PC-3 (cell line): ENCODE results near the gene RBM14. TPM values are rescaled to one million over a fixed set of nuclear protein-coding genes. Genes with fewer than 3 reads are reported as not detected.

ENCODE experiments used
- ATAC-seq: fragments of 200-7000 bp; cut with Tn5 transposase; 2 replicates; pipeline ENCODE4 v1.9.1; 2020; ENCODE audit warnings: mild to moderate bottlenecking, moderate library complexity
- BruUV-seq: library from RNA; stranded (reverse); fragments of 400-500 nt; replicated peaks from 2 replicates; lab custom pipeline; 2021; lab: Mats Ljungman, UMichigan
- CTCF ChIA-PET: fragments of 300-600 bp; sonication (Branson Sonifier 250); formaldehyde crosslinking; loops from one replicate; lab custom pipeline; 2022; ENCODE audit warnings: antibody characterized with exemption; lab: Charles Lee
- POLR2A ChIA-PET: fragments of 300-600 bp; sonication (Branson Sonifier 250); formaldehyde crosslinking; loops from one replicate; lab custom pipeline; 2022; ENCODE audit warnings: antibody characterized with exemption; ENCODE audit not compliant: unreplicated experiment; lab: Charles Lee
- DNase-seq: peaks from one replicate; pipeline ENCODE4 v3.0.0-alpha.2; 2015
- H2AFZ ChIP-seq: fragments of 300-600 bp; sonication (generic); 2 replicates; pipeline ENCODE4 v1.6.0; 2016; ENCODE audit warnings: antibody characterized with exemption, low read length
- H3F3A ChIP-seq: fragments of 300-600 bp; sonication (generic); one replicate; pipeline ENCODE4 v1.6.0; 2017; ENCODE audit warnings: antibody characterized with exemption, low read length, control low read depth, mild to moderate bottlenecking; ENCODE audit not compliant: unreplicated experiment
- H3K27ac ChIP-seq: fragments of 300-600 bp; sonication (generic); 2 replicates; pipeline ENCODE4 v1.5.1; 2016; ENCODE audit warnings: mild to moderate bottlenecking, low read length
- H3K27me3 ChIP-seq: fragments of 300-600 bp; sonication (generic); 2 replicates; pipeline ENCODE4 v1.6.1; 2016; ENCODE audit warnings: low read length, mixed read lengths
- H3K36me3 ChIP-seq: fragments of 300-600 bp; sonication (generic); 2 replicates; pipeline ENCODE4 v1.6.1; 2016; ENCODE audit warnings: low read depth, mixed run types, low read length, mixed read lengths
- H3K4me1 ChIP-seq: fragments of 300-600 bp; sonication (generic); 2 replicates; pipeline ENCODE4 v1.5.1; 2016; ENCODE audit warnings: low read length; ENCODE audit not compliant: insufficient read depth
- H3K4me2 ChIP-seq: fragments of 300-600 bp; sonication (generic); 2 replicates; pipeline ENCODE4 v1.6.0; 2016; ENCODE audit warnings: low read length
- H3K4me3 ChIP-seq: fragments of 300-600 bp; sonication (generic); 2 replicates; pipeline ENCODE4 v1.5.1; 2016; ENCODE audit warnings: mild to moderate bottlenecking, low read length, mixed read lengths
- H3K79me2 ChIP-seq: fragments of 300-600 bp; sonication (generic); 2 replicates; pipeline ENCODE4 v1.6.1; 2017; ENCODE audit warnings: low read length, mixed read lengths
- H3K9ac ChIP-seq: fragments of 300-600 bp; sonication (generic); 2 replicates; pipeline ENCODE4 v1.6.0; 2016; ENCODE audit warnings: mild to moderate bottlenecking, low read length
- H3K9me2 ChIP-seq: fragments of 300-600 bp; sonication (generic); replicated peaks from 2 replicates; pipeline ENCODE4 v1.6.1; 2016; ENCODE audit warnings: mixed run types, low read length, mixed read lengths
- H3K9me3 ChIP-seq: fragments of 300-600 bp; sonication (generic); 2 replicates; pipeline ENCODE4 v1.6.1; 2016; ENCODE audit warnings: low read length, mixed read lengths
- H4K20me1 ChIP-seq: fragments of 300-600 bp; sonication (generic); 2 replicates; pipeline ENCODE4 v1.6.1; 2016; ENCODE audit warnings: low read length, mixed read lengths
- EZH2 ChIP-seq: fragments of 300-600 bp; sonication (generic); IDR thresholded peaks from one replicate; pipeline ENCODE4 v1.6.1; 2017; ENCODE audit warnings: antibody characterized with exemption, mild to moderate bottlenecking, low read length; ENCODE audit not compliant: unreplicated experiment
- EZH2phosphoT487 ChIP-seq: fragments of 300-600 bp; sonication (generic); IDR thresholded peaks from 2 replicates; pipeline ENCODE4 v1.6.1; 2018; ENCODE audit warnings: mild to moderate bottlenecking, antibody characterized with exemption, low read length, borderline replicate concordance
- intact Hi-C: fragments of 100-400 bp; cut with micrococcal nuclease; formaldehyde crosslinking; loops from 2 replicates; pipeline ENCODE4 v1.9.0; 2023
- total RNA-seq: library from RNA; depleted of rRNA; stranded (reverse); fragments of >200 nt; gene quantifications from 2 replicates; pipeline ENCODE4 v1.2.3, GENCODE V29; 2014
- TF ChIP-seq, protein P1 (sequence below): fragments of 300-600 bp; sonication (generic); conservative IDR thresholded peaks from 2 replicates; pipeline ENCODE4 v1.5.1; 2017; ENCODE audit warnings: antibody characterized with exemption, low read depth, mild to moderate bottlenecking, low read length

RBM14 gene
- total RNA-seq, 1 experiment from 2014 or later, result 79.3 TPM

DNA sequence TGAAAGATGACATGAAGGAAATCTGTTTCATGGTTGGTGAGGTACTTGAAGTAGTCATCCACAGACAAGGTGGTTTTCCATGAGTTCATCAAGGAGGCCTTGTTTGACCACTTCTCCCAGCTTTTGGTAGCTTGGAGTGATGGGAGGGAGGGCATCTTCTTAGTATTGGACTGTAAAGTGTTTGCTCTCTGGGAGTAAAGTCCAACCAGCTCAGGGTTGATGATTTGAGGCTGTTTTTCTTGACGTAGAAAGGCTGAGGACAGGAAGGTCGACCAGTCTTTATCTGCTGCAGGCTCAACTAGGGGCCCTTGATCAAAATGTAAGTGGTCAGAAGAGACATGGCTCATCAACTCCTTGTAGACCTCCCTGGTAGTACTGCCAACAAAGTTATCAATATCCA is 25.3 kb upstream of the RBM14 start:
- no peak for ATAC-seq
- intact Hi-C loops, result no loop called here
- Histone ChIP-seq H3K4me2 (no peak overlapping the region), H3K9me3 (no peaks in the 10 kb centered on the region), H2AFZ (no peak overlapping the region), H3F3A (no peaks in the 10 kb centered on the region), H3K4me1 (peaks cover 15% of the 10 kb centered on the region), H3K9ac (no peak overlapping the region), H3K79me2 (peaks cover 22% of the 10 kb centered on the region), H3K36me3 (no peaks in the 10 kb centered on the region), H3K4me3 (no peak overlapping the region), H3K27me3 (no peaks in the 10 kb centered on the region), H3K27ac (no peak overlapping the region), H3K9me2 (no peaks in the 10 kb centered on the region), H4K20me1 (no peaks in the 10 kb centered on the region)
- CTCF ChIA-PET, result no interaction called here
- TF ChIP-seq EZH2, result no peak
- TF ChIP-seq, protein P1, sequence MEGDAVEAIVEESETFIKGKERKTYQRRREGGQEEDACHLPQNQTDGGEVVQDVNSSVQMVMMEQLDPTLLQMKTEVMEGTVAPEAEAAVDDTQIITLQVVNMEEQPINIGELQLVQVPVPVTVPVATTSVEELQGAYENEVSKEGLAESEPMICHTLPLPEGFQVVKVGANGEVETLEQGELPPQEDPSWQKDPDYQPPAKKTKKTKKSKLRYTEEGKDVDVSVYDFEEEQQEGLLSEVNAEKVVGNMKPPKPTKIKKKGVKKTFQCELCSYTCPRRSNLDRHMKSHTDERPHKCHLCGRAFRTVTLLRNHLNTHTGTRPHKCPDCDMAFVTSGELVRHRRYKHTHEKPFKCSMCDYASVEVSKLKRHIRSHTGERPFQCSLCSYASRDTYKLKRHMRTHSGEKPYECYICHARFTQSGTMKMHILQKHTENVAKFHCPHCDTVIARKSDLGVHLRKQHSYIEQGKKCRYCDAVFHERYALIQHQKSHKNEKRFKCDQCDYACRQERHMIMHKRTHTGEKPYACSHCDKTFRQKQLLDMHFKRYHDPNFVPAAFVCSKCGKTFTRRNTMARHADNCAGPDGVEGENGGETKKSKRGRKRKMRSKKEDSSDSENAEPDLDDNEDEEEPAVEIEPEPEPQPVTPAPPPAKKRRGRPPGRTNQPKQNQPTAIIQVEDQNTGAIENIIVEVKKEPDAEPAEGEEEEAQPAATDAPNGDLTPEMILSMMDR, result no peak
- TF ChIP-seq EZH2phosphoT487, result no peak
- no TSS peak for BruUV-seq
- POLR2A ChIA-PET, result no interaction called here
- DNase-seq, result no peak

DNA sequence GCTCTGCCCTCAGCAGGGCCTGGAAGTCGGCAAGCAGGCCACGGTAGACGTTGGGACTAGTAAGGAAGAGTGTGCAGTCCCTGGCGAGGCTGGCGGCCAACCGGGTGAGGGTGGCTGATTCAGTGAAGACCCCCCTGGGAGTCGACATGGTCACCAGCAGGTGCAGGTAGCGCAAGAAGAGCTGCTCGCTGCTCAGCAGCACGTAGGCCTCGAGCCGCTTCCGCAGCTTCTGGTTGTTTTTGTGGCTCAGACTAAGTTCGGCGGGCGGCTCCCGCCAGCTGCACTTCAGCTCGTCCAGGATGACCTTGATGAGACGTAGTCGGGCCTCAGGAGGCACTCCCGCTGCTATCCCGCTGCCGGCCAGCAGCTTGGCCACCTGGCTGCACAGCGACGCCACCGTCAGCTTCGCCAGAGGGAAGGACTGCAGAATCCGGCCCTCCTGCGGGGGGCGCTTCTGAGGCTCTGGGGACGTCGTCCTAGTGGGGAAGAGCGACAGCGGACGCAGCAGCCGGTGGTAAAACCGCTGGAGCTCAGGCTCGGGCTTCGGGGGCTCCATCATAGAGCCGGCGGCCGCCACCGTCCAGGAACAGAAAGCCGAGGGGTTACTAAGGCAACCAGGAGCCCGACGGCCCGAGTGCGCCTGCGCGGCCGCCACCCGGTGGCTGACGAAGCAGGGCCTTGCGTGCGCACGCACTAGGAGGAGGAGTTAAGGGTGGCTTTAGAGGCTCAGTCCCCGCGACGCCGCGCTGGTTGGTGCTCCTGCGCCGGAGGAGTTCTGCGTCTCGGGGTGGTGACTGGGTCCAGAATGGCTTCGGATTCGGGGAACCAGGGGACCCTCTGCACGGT is 23.8 kb upstream of the RBM14 start, which contains the start of the genes CCDC87 and CCS:
TSS of gene CCDC87 (minus strand) at position 607 of the 846 bp plus-strand sequence. CDS start at position 559, 48 bp downstream.
TSS of gene CCS (plus strand) at position 729 of the 846 bp plus-strand sequence. CDS start at position 806, 77 bp downstream.
- POLR2A ChIA-PET, result interaction anchor here (0.6 kb wide), 2 partner anchors 24 to 977 kb away, joined by 3 to 8 read pairs; no protein-coding TSS in a partner anchor
- peaks cover 22% of the 10 kb centered on the region for H3K79me2 ChIP-seq
- no TSS peak for BruUV-seq
- ATAC-seq (peak; percentile 99), DNase-seq (peak; percentile 99)
- no peaks in the 10 kb centered on the region for H4K20me1 ChIP-seq
- peak within 1 kb of the TSS; percentile 88 for H2AFZ ChIP-seq
- H3K4me1 ChIP-seq, result peaks cover 15% of the 10 kb centered on the region
- peak within 1 kb of the TSS; percentile 77 for H3K9ac ChIP-seq
- peak within 1 kb of the TSS; percentile 77 for H3K4me3 ChIP-seq
- H3K27ac ChIP-seq, result no peak within 1 kb of the TSS
- H3K27me3 ChIP-seq, result no peaks in the 10 kb centered on the region
- intact Hi-C loops, result loop anchor here (1.0 to 2.0 kb wide), 3 partner anchors 24 to 86 kb away; partner anchors contain the start of genes ACTN3, RBM14 and ZDHHC24
- H3K9me3 ChIP-seq, result no peaks in the 10 kb centered on the region
- TF ChIP-seq, protein P1, result peak; percentile 83
- TF ChIP-seq EZH2phosphoT487, result no peak
- no peak for TF ChIP-seq EZH2
- H3K36me3 ChIP-seq, result no peaks in the 10 kb centered on the region
- H3K4me2 ChIP-seq, result peak within 1 kb of the TSS; percentile 91
- H3K9me2 ChIP-seq, result no peaks in the 10 kb centered on the region
- no peaks in the 10 kb centered on the region for H3F3A ChIP-seq
- CTCF ChIA-PET, result interaction anchor here (0.5 to 0.8 kb wide), 6 partner anchors 19 to 154 kb away, joined by 3 to 10 read pairs (median 4); partner anchors contain the start of genes MRPL11 and RBM4
